HFFc6 (cell line): ENCODE measurements around the gene PDGFB. TPM values are rescaled to one million over a fixed set of nuclear protein-coding genes. Genes with fewer than 3 reads are reported as not detected.

Experiments used
- DNase-seq: peaks from one replicate; pipeline ENCODE4 v3.0.0-alpha.2; 2018
- H3K27ac Mint-ChIP-seq: 2 replicates; pipeline ENCODE4 v1.8.0; 2020; ENCODE audit warnings: mild to moderate bottlenecking, mixed read lengths
- H3K27me3 Mint-ChIP-seq: 2 replicates; pipeline ENCODE4 v1.8.0; 2021; ENCODE audit warnings: mild to moderate bottlenecking, moderate library complexity, mixed read lengths; ENCODE audit not compliant: insufficient read depth
- H3K36me3 Mint-ChIP-seq: 2 replicates; pipeline ENCODE4 v1.8.0; 2021; ENCODE audit warnings: low read depth, mixed read lengths
- H3K4me1 Mint-ChIP-seq: 2 replicates; pipeline ENCODE4 v1.8.0; 2020; ENCODE audit warnings: low read depth, mixed read lengths
- H3K4me3 Mint-ChIP-seq: 2 replicates; pipeline ENCODE4 v1.8.0; 2020; ENCODE audit warnings: mild to moderate bottlenecking, moderate library complexity, mixed read lengths
- H3K9me3 Mint-ChIP-seq: 2 replicates; pipeline ENCODE4 v1.8.0; 2020; ENCODE audit warnings: mild to moderate bottlenecking, mixed read lengths
- total RNA-seq, 6 experiments: library from RNA; stranded (reverse); fragmentation: NEBNext Ultra II Directional; extraction: Animal tissue kit (Norgen Biotek cat#: 25700); gene quantifications; 2 replicates in 1 of 6; 3 replicates in 5 of 6; pipeline ENCODE4 v1.2.3, GENCODE V29; 2021
- TF ChIP-seq, protein P1 (sequence below): fragments of 200-600 bp; sonication (generic); IDR thresholded peaks from 2 replicates; pipeline ENCODE4 v1.5.0; 2021; ENCODE audit warnings: antibody characterized with exemption, mild to moderate bottlenecking

Gene PDGFB
- total RNA-seq, 6 experiments from 2014 or later = not detected

DNA sequence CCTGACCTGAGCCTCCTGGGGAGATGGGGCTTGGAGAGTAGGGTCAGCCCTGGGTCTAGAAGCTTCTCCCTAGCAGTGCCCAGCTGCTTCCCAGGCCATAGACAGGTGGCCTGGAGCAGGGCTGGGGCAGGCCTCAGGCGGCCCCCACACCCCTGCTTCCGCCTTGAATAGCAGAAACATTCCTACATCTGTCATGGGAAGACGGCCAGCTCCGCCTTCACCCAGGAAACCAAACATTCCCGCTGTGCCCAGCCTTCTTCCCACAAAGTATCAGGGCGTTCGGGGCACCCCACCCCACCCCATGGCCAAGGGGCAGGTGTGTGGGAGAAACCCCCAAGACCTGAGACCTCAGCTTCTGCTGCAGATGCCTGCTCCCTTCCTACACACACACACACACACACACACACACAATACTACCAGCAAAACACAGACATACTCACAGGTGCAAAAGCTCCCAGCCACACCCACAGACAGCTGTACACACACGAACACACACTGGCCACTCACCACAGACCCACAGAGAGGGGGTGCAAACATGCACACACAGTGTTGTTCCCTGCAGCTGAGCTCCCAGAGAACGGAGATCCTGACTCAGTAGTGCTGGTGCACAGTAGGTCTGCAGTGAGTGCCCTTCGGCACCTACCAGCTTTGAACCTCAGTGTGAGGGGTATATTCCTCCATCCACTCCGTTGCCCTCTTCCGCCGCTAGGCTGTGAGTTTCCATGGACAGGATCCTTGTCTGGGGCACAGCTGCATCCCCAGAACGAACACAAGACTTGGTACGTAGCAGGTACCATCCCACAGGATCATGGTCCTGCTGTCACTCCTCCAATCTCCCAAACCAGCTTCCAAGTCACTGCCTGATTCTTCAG is 37.4 kb downstream of the PDGFB start:
- no peak for DNase-seq

DNA sequence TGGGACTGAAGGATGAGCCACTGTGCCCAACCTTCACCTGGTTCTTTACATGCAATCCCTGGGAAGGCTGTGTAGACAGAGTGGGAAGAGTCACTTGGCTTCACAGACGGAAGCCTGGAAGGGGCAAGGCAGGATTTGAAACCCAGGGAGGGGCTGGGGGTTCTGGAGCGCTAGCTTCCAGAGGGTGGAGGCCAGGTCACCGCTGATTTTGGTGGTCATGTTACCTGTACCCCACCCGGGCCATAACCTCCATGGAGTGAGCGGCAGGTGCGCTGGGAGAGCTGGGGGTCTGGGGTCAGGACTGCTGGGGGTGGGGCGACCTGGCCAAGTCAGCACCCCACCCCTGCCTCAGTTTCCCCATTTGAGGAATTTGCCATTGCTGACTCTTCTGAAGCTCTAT is 38.3 kb downstream of the PDGFB start:
- peaks cover 35% of the 10 kb centered on the region for H3K4me1 Mint-ChIP-seq
- peaks cover 4% of the 10 kb centered on the region for H3K27me3 Mint-ChIP-seq
- H3K4me3 Mint-ChIP-seq = no peak overlapping the region
- H3K36me3 Mint-ChIP-seq = no peaks in the 10 kb centered on the region
- H3K27ac Mint-ChIP-seq = no peak overlapping the region
- TF ChIP-seq, protein P1, sequence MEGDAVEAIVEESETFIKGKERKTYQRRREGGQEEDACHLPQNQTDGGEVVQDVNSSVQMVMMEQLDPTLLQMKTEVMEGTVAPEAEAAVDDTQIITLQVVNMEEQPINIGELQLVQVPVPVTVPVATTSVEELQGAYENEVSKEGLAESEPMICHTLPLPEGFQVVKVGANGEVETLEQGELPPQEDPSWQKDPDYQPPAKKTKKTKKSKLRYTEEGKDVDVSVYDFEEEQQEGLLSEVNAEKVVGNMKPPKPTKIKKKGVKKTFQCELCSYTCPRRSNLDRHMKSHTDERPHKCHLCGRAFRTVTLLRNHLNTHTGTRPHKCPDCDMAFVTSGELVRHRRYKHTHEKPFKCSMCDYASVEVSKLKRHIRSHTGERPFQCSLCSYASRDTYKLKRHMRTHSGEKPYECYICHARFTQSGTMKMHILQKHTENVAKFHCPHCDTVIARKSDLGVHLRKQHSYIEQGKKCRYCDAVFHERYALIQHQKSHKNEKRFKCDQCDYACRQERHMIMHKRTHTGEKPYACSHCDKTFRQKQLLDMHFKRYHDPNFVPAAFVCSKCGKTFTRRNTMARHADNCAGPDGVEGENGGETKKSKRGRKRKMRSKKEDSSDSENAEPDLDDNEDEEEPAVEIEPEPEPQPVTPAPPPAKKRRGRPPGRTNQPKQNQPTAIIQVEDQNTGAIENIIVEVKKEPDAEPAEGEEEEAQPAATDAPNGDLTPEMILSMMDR = no peak
- no peak for DNase-seq
- no peaks in the 10 kb centered on the region for H3K9me3 Mint-ChIP-seq

More for the DNA sequence above, 37.4 kb downstream of the PDGFB start:
- Mint-ChIP-seq H3K4me3 (no peak overlapping the region), H3K27ac (peak overlapping the region; percentile 10; the same call in 1 of the 2 replicates), H3K27me3 (peaks cover 4% of the 10 kb centered on the region), H3K4me1 (peaks cover 37% of the 10 kb centered on the region), H3K9me3 (no peaks in the 10 kb centered on the region), H3K36me3 (no peaks in the 10 kb centered on the region)
- TF ChIP-seq, protein P1 = no peak

DNA sequence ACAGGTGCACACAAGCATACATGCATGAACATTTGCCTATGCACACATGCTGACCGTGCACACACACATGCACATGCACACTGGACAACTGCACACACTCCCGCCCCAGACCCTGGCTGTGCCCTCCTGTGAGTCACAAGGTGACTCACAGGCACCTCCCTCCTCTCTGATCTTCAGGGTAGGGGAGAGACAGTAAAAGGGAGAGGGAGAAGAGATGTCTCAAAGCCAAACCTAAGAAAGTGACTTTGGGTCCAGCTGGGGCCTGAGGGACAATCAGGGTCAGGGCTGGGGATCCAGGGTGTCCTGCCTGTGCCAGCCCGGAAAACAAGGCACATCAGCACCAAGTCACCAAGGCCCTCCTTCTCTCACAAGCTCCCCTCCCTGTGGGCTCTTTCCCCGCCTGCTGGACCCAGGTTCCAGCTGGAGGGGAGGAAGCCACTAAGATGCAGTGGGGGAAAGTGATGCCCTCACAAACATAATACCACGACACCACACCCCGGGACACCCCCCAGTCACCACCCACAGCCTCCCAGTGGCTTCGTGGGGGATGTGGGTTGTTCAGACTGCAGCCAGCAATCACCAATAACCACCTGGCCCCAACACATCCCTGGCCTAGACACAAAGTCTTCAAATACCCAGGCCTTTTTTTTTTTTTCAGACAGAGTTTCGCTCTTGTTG is 39.3 kb downstream of the PDGFB start:
- no peaks in the 10 kb centered on the region for H3K36me3 Mint-ChIP-seq
- H3K4me1 Mint-ChIP-seq = peaks cover 35% of the 10 kb centered on the region
- H3K4me3 Mint-ChIP-seq = peak overlapping the region; percentile 47
- TF ChIP-seq, protein P1 = no peak
- peak overlapping the region; percentile 79 for H3K27ac Mint-ChIP-seq
- no peaks in the 10 kb centered on the region for H3K9me3 Mint-ChIP-seq
- DNase-seq = peak; percentile 63
- H3K27me3 Mint-ChIP-seq = peaks cover 4% of the 10 kb centered on the region

DNA sequence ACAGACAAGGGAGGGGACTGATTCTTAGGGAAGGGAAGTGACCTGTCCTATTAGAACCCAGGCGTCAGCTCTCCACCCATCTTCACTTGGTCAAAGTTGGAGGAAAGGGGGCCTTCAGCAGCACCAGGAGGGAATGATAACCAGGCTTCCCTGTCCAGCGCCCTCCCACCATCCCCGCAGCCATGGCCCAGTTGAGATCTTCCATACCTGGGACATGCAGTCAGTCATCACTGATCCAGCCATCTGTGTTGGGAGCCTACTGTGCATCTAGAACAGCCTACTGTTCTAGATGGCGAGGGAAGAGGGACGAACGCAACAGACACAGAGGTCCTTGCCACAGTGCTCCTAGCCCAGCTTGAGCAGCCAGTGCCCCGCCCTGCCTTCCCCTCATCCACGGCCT is 40.6 kb downstream of the PDGFB start:
- peaks cover 3% of the 10 kb centered on the region; the same call in 1 of the 2 replicates for H3K9me3 Mint-ChIP-seq
- TF ChIP-seq, protein P1 = no peak

DNA sequence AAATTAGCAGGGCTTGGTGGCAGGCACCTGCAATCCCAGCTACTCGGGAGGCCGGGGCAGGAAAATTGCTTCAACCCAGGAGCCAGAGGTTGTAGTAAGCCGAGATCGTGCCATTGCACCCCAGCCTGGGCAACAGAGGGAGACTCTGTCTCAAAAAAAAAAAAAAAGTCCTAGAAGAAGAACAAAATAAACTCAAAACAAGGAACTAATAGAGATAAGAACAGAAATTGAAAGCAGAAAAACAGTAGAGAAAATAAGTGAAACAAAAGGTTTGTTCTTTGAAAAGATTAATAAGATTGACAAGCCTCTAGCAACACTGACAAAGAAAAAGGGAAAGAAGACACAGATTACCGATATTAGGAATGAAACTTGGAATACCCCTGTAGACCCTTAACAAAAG is 47.2 kb downstream of the PDGFB start:
- peaks cover under 1% of the 10 kb centered on the region; the same call in 1 of the 2 replicates for H3K4me1 Mint-ChIP-seq

More for the DNA sequence above, 40.6 kb downstream of the PDGFB start:
- Mint-ChIP-seq H3K4me1 (peaks cover 35% of the 10 kb centered on the region), H3K4me3 (no peak overlapping the region), H3K36me3 (no peaks in the 10 kb centered on the region), H3K27me3 (peaks cover 6% of the 10 kb centered on the region), H3K27ac (no peak overlapping the region)
- no peak for DNase-seq

More for the DNA sequence above, 47.2 kb downstream of the PDGFB start:
- Mint-ChIP-seq H3K4me3 (no peak overlapping the region), H3K9me3 (peaks cover 10% of the 10 kb centered on the region), H3K27ac (no peak overlapping the region), H3K27me3 (peaks cover 9% of the 10 kb centered on the region), H3K36me3 (peaks cover 5% of the 10 kb centered on the region; the same call in 1 of the 2 replicates)
- TF ChIP-seq, protein P1 = no peak
- DNase-seq = no peak
